GM21619 (cell line): ENCODE data around the gene SLC30A9.

Experiments used
- ATAC-seq: cut with Tn5 transposase; IDR thresholded peaks from one replicate; pipeline ENCODE4 v1.9.1; 2021; ENCODE audit not compliant: unreplicated experiment

Gene SLC30A9

DNA sequence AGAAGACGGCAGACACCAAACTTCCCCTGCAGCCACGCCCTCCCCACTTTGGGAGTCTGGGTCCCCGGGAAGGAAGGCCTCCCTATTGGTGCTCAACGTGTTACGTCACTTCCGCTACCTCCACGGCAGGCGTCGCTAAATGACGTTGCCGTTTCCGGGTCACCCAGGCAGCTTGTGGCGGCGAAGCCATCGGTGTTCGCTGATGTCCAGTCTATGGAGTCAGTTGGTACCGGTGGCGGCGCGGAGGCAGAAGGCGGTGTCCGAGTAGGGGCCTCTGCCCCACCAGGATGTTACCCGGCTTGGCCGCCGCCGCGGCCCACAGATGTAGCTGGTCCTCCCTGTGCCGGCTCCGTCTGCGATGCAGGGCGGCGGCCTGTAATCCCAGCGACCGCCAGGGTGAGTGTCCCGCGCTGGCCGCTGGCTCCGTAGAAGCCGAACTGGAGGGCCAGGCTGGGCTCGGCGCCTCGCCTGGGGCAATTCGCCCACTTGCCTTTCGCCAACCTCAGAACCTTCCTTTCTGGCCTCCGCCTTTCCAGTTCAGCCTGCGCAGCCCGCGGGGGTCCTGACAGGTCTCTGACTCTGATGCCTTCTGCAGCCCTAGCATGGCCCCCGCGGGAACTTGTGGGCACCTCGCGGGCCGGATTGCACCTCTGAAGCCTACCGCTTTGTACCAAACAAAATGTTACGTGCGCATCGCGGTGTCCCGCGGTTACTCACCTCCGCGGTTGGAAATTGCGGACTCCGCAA, at the start of gene SLC30A9:
Gene SLC30A9, plus strand, starts transcription at position 166 of the 747 bp plus-strand sequence. Its CDS starts 122 bp downstream, at position 288.
- ATAC-seq = peak; percentile 98

DNA sequence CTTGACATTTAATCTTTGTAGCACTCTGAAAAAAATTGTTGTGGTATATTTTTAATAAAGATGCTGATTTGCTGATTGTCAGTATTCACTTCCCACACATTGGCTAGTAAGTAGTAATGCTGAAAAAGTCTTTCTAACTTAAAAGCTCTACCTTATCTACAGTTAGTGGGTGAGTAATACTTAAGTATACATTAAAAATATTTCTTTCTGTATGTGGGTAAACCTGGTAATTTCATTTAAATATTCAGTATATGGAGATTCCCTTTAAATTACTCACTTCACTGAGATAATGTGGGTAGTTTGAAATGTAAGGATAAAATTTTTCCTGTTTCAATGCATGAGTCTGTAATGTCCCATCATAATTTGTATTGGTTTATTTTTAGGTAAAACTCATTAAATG, 49.5 kb upstream of the SLC30A9 start:
- ATAC-seq = no peak

DNA sequence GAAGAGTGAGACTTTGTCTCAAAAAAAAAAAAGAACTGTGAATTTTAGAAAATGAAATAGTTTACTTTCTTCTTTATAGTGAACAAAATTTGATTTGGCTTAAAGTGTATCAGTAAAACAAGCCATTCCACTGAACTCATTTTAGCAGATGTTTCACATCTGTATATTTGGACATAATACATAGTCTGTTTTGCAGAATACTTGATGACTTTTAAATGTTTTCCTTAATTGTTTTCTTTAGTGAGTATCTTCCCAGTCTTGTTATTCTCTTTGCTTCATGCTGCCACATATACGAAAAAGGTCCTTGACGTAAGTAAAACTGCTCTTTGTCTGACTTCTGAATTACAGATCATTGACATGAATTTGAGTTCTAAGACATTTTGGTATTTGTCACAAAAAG, 46.8 kb upstream of the SLC30A9 start:
- ATAC-seq = no peak

DNA sequence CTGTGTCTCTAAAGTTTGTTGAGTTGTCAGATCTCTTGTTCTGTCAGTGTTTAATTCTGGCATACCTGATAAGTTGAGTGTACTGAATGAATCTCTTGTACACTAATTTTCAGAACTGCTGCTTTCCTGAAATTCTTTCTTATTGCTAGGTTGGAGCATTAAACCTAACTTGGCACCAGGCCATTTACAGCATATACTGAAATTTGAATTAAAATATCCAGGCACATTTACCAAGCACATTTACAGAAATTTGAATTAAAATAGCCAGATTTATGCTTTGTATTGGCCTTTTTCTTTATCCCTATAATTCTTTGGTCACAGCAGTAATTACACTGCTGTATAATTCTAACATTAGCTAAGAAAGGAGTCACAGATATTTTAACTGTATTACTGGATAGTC, 46.2 kb upstream of the SLC30A9 start:
- no peak for ATAC-seq

DNA sequence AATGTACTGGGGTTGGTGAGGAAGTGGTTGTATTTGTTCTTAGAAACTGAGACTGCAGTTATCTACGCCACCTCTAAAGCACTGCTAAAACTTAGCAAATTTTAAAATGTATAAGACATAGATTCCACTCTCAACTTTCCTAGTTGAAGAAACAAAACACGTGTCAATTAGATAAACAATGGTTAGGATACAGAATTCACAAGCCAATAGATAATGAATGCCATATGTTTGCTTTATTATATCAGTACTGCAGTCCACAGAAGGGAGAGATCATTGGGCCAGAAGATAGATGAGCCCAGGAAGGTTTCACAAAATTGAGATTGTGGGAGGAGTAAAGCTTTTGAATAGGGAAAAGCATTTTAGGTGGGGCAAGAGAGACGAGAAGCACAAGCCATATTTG, 40.8 kb upstream of the SLC30A9 start:
- no peak for ATAC-seq

DNA sequence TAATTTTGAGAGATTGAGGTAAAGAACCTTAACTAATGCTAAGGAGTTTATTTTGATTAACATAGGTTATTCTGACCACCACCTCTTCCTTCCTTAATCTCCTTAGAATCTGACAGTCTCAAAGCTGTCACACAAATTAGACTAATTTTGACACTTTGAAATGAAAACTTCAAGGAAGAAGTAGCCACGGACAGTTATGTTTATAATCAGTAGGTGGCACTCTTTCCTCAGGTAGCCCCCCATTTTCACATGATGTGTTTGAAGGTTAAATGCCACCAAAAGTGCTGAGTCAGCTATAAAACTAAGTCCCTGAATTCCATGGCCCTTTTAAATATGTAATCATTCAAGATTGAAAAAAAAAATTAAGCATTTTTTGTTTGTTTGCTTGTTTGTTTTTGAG, 32.7 kb upstream of the SLC30A9 start:
- ATAC-seq = no peak

DNA sequence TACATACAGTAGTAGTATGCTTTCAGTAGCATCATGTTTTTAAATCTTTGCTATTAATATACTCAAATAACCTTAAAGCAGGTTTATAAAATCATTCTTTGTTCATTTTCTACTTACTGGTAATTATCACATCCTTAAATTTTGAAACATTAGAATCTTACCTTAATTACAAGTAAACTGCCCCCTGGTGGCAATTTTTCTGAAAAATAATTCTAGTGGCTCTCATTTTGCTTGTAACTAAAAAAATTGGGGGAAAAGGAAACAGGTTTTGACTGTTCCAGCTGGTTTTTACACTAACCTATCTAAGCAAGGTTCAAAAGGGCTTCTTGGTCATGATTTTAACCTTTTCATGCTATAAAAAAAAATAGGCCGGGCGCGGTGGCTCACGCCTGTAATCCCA, 27.2 kb upstream of the SLC30A9 start:
- ATAC-seq = no peak

DNA sequence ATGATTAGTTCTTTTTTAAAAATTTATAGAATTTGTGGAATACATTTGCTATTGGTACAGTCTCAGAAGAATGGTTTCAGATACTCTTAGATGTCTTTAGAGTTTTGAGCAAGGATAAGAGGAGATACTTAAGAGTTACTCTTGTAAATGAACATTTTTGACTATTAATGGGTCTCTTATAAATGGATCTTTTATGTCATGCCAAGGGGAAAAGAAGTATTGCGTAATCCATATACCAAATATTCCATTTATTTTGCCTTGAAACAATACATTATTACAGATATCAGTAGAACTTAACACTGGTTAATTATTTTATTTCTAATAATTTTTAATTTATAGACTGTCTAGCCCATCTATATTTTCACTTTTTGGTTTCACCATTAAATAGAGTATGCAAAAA, 25.9 kb upstream of the SLC30A9 start:
- no peak for ATAC-seq

DNA sequence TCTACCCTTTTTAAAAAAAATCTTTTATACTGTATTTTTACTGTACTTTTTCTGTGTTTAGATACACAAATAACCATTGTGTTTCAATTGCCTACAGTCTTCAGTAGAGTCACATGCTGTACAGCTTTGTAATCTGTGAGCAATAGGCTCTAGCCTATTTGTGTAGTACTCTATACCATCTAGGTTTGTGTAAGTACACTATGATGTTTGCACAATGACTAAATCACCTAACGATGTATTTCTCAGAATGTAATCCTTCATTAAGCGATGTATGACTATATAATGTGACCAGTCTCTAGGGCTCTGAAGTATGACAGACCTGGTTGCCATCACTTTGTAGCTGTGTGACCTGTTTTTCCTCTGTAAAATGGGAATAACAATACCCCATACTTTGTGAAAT, 22.9 kb upstream of the SLC30A9 start:
- no peak for ATAC-seq

DNA sequence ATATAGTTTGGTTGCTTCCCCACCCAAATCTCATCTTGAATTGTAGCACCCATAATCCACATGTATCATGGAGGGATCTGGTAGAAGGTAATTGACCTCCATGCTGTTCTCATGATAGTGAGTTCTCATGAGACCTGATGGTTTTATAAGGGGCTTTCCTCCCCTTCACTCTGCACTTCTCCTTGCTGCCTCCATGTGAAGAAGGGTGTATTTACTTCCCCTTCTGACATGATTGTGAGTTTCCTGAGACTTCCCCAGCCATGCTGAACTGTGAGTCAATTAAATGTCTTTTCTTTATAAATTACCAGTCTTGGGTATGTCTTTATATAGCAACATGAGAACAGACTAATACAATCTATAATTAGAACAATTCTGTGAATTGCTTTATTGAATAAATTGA, 20.7 kb upstream of the SLC30A9 start:
- no peak for ATAC-seq

DNA sequence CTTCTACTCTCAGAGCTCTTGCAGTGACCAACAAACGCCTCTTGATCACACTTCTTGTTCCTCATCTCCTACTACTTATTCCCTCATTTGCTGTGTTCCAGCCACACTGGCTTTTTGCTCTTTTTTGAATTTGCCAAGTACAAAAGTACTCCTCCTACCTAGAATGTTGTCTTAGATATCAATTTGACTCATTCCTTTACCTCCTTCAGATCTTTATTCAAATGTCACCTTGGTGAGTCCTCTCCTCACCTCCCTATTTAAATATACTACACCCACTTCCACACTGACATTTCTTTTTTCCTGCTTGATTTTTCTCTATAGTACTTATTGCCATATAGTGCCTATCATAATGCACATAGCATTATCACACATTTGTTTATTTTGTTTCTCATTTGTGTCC, 15.0 kb upstream of the SLC30A9 start:
- ATAC-seq = no peak

DNA sequence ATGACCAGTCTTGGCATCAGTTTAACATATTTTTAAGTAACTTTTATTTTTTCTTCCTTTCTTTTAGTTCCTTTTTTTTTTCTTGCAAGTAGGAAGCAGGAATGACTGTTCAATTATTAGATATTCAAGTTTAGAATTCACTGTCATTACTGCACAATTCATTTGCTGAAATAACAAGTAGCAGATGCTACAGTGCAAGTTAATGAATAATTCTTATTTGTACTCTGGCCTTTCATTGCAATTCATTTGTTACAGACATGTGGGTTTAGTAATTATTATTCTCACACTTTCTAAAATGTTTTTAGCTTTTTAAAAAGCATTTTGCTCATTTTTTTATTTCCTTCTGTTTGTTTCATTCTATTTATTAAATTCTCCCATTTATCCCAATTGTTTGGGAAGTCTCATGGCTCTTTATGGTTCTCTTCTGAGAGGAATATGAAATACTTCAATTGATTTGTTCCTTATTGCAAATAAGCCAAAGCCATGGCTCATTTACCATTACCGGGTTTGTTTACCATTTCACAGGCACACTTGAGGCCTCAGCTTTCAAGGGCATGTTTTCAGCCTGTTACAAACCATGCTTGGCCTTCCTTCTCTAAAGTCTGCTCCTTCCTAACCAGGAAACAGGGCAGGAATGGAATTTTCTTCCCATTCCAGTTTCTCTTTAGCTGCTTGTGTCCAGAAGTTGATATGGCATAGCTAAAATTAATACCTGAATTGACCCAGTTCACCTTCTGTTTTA, 13.4 kb upstream of the SLC30A9 start:
- no peak for ATAC-seq

DNA sequence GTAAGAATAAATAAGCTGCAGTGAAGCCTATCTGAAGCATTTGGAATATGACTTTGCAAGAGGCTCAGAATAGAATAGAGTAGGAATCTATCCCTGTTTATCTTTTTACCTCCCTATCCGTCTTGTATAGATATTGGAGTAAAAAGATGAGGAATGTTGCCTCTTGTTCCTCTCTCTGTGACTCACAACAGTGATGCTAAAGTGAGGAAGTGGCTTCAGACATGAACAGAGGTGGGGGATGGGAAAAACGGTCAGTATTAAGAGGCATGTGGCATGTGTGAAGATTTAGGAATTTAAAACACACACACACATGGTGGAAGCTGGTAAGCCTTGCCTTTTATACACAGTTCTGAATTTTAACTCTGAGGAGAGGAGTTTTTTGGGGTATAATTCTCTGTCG, 12.6 kb upstream of the SLC30A9 start:
- ATAC-seq = no peak

DNA sequence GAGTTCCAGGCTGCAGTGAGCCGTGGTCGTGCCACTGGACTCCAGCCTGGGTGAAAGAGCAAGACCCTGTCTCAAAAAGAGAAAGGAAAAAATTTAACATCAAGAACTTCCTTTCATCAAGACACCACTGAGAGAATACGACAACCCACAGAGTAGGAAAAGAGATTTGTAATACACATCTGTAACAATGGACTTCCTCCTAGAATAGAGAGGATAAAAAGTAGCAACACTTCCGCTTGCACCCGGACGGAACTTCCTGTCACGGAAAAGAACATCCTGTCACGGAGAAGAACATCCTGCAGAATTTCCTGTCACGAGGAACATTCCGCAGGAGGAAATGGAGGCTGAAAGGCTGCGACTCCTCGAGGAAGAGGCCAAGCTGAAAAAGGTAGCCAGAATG, 8.9 kb upstream of the SLC30A9 start, which contains the start of gene DCAF4L1:
Gene DCAF4L1, plus strand, starts transcription at position 301 of the 400 bp plus-strand sequence. Its CDS starts 37 bp downstream, at position 338.
- ATAC-seq = no peak

DNA sequence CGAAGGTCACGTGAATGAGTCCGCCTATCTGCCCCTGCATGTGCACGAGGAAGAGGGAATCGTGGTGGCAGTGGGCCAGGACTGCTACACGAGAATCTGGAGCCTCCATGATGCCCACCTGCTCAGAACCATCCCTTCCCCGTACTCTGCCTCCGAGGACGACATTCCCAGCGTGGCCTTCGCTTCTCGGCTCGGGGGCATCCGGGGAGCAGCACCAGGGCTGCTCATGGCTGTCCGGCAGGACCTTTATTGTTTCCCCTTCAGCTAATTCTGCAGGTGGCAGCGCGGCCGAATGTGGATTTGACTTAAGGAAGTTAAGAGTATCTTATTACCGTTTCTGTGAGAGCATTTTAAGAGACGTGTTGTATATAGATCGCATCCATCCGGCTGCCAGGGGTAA, 7.6 kb upstream of the SLC30A9 start:
- ATAC-seq = no peak

DNA sequence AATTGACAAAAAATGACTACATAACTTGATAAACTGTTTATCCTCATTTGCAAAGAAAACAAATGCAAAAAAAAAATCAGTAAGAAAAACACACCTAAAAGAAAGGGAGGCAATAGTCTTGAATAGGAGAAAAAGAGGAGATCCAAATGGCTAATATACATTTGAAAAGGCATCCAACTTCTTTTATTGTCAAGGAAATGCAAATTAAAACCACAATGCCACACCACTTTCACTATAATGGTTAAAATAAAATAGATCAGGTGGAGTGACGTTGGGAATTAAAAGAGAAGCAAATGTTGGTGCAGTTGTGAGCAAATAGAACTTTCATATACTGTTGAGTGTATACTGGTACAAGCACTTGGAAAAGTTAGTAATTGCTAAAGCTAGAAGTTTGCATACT, 5.2 kb upstream of the SLC30A9 start:
- ATAC-seq = no peak

DNA sequence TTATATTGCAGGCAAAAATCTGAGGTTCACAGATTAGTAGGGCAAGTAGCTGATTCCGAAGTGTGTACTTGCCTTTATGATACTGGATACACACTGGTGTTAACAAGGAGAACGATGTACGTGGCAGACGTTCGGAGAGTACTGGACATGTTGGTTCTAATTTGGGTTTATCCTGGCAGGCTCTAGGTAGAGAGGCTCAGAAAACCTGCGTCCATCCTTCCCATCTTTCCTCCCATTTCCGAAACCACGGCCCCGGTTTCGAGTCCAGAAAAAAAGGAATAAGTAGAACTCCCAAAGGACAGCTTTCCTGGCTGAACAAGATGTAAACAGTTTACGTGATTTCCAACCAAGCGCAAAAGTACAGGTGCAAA, 351 bp upstream of the SLC30A9 start:
- peak; percentile 13 for ATAC-seq

DNA sequence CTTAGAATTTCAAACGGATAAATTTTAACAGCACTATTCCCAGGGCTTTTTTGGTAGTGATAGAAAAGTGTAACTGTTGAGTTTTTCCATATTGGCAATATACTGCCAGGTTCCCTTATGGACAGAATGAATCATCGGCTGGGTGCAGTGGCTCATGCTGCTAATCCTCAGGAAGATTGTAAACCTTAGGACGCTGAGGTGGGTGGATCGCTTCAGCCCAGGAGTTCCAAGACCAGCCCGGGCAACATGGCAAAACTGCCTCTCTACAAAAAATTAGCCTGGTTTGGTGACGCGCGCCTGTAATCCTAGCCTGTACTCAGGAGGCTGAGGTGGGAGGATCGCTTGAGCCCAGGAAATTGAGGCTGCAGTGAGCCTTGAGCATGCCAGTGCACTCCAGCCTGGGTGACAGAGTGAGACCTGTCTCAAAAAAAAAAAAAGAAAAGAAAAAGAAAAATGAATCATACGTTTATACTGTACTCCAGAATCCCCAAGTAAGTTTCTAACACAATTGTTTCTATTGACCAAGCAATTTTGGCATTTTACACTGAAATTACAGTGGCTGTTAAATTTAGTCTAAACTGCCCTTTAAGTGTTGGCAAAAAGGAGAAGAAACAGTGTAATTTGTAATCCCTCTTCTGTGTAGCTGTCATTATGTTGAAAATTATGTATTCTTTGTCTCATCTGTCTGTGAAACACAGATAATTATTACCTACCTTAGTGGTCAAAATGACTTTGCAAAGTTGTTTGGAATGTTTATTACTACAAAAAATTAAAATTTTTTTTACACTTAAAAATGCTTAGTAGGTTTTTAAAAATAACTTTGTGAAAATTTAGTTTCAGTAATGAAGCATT, 1.8 kb downstream of the SLC30A9 start:
- no peak for ATAC-seq

DNA sequence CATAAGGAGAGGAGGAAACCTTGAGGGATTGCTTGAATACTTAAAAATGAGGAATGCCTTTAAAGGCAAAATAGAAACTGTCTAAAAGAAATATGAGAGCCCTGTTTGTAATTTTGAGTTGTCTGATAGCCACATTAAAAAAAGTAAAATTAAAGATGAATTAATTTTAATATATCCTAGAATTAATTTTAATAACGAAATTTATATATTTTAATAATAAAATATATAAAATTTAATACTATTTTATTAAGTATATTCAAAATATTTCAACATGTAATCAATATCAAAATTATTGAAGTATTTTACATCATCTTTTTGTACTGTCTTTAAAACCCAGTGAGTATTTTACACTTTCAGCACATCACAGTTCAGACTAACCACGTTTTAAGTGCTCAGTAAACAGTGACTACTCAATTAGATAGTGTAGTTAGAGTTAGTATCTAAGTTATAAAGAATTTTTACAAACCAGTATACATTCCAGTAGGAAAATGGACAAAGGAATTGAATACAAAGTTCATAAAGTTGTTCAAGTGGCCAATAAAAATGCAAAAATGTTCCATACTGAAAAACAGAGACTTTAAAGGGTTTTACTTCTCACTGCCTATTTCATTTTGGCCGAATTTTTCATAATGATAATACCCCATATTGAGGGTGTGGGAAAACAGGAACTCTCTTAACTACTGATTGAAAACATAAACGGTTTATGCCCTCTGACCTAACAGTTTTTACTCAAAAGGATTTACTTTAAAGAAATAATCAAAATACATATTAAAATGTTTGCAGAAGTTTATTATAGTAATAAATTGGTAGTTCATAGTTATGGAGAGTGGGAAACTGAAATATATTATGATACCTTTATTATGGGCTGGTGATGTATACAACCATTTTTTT, 2.9 kb downstream of the SLC30A9 start:
- no peak for ATAC-seq

DNA sequence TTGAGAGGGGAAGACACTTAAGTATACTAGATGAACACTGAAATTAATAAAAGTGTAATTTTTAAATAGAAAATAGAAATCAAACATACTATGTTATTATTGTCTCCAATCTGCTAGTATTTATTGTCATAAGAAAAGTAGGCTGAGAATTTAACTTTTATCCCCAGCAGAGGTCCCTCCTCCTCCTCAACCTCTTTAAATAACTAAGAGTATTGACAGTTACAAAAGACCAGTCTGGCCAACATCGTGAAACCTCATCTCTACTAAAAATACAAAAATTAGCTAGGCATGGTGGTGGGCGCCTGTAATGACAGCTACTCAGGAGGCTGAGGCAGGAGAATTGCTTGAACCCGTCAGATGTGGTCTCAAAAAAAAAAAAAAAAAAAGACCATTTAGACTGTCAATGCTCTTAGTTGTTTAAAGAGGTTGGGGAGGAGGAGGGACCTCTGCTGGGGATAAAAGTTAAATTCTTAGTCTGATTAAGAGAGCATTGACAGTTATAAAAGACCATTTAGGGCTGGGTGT, 4.2 kb downstream of the SLC30A9 start:
- ATAC-seq = no peak
